AG09319 (cell line): ENCODE results near the gene LRGUK.
"Not testable (repeated sequence)": the region's sequence is repeated elsewhere in the genome, so short reads cannot be mapped to it uniquely, and the experiment has no call there.

Experiments
- DNase-seq: peaks from one replicate; pipeline ENCODE4 v3.0.0-alpha.2; 2010; ENCODE audit warnings: low read depth; ENCODE audit errors: extremely low read depth
- TF ChIP-seq, protein P1 (sequence below): IDR thresholded peaks from 2 replicates; pipeline ENCODE4 v1.5.1; 2011; ENCODE audit warnings: low read depth, mild to moderate bottlenecking, inconsistent platforms, low read length, moderate library complexity

The LRGUK gene

DNA sequence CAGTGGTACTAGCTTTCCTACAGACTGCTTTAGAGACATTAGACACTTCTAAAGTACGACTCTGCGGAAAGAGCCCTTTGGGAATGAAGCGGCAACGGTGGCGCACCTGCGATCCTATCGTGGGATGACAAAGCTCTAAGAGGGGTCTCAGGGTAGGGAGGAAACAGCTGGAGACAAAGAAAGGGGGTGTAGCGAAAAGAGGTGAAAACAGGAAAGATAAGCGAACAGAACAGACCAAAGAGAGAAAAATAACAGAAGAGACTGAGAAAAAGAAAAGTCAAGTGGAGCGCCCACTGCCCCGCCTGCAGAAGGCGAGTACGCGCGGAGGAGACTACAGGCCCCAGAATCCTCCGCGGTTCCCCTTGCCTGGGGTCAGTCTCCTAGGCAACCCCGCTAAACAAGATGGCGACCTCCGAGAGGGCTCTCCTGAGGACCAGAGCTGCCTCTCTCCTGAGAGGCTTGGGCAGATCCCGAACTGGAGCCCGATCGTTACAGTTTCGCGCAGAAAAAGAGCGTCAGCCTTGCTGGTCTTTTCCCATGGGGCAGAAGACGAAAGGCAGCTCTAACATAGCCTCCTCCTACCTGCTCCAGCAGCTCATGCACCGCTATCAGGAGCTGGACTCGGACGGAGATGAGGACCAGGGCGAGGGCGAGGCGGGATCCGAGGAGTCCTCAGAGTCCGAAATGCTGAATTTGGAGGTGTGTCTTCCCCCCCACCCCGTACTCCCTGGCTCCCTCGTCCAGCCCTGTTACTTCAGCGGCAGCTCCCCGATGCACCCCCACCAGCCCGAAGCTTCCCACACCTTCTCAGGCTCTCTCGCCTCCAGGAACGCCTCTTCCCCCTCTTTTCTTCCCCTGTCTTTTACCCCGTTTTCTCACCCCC is at the start of gene LRGUK:
Gene LRGUK (plus strand): TSS at position 375 of the 883 bp plus-strand sequence. CDS start 28 bp downstream, at position 403.
- DNase-seq, result peak; percentile 46
- TF ChIP-seq, protein P1, sequence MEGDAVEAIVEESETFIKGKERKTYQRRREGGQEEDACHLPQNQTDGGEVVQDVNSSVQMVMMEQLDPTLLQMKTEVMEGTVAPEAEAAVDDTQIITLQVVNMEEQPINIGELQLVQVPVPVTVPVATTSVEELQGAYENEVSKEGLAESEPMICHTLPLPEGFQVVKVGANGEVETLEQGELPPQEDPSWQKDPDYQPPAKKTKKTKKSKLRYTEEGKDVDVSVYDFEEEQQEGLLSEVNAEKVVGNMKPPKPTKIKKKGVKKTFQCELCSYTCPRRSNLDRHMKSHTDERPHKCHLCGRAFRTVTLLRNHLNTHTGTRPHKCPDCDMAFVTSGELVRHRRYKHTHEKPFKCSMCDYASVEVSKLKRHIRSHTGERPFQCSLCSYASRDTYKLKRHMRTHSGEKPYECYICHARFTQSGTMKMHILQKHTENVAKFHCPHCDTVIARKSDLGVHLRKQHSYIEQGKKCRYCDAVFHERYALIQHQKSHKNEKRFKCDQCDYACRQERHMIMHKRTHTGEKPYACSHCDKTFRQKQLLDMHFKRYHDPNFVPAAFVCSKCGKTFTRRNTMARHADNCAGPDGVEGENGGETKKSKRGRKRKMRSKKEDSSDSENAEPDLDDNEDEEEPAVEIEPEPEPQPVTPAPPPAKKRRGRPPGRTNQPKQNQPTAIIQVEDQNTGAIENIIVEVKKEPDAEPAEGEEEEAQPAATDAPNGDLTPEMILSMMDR, result no peak

DNA sequence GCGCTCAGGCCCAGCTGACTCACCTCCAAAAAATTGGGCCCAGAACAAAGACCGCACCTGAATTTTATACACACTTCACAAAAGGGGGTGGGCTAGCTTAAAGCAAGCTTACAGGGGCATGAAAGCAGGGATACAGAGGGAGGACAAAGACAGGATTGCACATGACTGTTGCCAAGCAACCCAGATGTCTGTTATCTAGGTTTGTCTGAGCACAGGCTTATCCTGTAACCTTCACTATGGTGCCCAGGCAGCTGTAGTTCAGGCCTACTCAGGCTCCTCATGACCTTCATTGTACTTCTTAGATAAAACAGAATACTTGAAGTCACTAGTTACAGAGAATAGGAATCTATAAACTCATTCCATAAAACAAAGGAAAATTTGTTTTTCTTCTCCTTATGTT is 49.6 kb upstream of the LRGUK start:
- not testable (repeated sequence) for DNase-seq

DNA sequence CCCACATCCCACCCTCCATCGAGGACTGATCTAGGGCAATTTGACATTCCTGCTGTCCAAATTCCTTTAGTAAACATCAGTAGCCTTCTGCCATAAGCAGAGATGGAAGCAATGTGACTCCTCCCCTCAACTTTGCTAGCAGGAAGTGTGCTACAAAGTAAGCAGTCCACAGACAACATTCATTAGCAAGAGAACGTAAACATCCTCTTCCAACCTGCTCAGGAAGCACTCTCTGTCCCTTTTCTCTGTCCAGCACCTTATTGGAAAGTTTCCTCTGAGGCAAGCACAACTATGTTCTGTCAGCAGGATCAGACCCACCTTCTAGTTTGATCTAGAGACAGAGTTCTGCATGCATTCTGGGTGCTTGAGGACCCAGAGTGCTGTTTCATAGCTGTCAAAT is 48.1 kb upstream of the LRGUK start:
- no peak for DNase-seq
- TF ChIP-seq, protein P1, result no peak

- DNase-seq, result no peak
- TF ChIP-seq, protein P1, result no peak
Observed at GRCh38 chr7:134081695-134082094, 45.4 kb upstream of the LRGUK start.

DNA sequence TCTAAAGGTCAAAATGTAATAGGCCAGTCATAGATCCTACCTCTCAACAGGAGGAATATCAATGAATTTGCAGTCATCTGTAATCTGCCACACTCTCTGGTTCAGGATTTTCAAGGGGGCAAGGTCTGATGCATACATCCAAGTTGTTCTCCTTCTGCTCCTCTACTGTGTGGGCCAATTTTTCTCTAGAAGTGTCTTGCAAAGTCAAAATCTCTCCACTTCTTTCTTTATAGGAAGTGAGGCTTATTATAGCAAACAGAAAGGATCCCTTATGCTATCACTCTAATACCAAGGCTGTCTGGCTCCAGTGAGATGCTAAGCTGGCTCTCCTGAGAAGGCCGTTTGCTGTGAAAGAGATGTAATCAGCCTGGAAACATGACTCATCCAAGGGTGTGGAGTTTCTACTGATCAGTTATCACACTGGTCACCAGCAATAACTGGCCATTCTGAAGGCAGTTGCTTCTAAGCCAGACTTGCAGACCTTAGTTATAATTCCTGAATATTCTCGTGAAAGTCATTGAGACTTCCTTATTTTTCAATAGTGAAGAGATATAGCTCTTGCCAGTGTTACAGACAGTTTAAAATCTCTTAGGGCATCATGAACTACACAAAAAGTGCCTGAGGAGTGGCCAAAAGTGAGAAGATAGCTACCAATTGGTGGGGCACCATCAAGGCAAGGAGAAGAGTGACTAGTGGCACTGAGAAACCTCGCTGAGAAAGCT is 43.2 kb upstream of the LRGUK start:
- DNase-seq, result no peak
- TF ChIP-seq, protein P1, result no peak

GRCh38 chr7:134084488-134085144 is 42.5 kb upstream of the LRGUK start:
- TF ChIP-seq, protein P1, result no peak
- no peak for DNase-seq

DNA sequence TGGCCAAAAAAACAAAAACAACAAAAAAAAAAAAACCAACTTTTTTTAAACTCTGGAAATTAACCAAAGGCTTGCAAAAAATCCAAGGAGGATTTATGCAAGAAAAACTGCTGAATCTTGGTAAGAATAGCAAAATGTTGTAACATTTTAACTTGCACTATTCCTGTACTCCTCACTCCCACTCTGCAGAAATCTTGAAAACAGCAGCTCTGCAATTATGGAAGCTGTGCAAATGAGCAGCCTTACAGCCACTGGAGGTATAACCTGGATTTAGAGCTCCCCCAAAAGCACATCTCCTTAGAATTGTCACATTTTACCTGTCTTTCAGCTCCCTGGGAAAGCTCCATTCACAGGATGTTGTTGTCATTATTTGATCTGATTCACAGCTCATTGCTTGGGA is 41.8 kb upstream of the LRGUK start:
- DNase-seq, result no peak
- TF ChIP-seq, protein P1, result no peak
